SU-DHL-6 (cell line): ENCODE measurements around the gene KRTAP1-5.

Experiments
- EZH2phosphoT487 ChIP-seq: fragments of 200-600 bp; sonication (generic), shearing (Covaris generic); conservative IDR thresholded peaks from 2 replicates; pipeline ENCODE4 v1.6.1; 2018; ENCODE audit warnings: mild to moderate bottlenecking, antibody characterized with exemption, low read length, moderate library complexity, mixed read lengths
- TF ChIP-seq, protein P1 (sequence below): fragments of 200-600 bp; sonication (generic); IDR thresholded peaks from one replicate; pipeline ENCODE4 v1.5.1; 2017; ENCODE audit warnings: antibody characterized with exemption, mild to moderate bottlenecking, low read length, moderate library complexity; ENCODE audit not compliant: insufficient read depth, poor library complexity, severe bottlenecking

DNA sequence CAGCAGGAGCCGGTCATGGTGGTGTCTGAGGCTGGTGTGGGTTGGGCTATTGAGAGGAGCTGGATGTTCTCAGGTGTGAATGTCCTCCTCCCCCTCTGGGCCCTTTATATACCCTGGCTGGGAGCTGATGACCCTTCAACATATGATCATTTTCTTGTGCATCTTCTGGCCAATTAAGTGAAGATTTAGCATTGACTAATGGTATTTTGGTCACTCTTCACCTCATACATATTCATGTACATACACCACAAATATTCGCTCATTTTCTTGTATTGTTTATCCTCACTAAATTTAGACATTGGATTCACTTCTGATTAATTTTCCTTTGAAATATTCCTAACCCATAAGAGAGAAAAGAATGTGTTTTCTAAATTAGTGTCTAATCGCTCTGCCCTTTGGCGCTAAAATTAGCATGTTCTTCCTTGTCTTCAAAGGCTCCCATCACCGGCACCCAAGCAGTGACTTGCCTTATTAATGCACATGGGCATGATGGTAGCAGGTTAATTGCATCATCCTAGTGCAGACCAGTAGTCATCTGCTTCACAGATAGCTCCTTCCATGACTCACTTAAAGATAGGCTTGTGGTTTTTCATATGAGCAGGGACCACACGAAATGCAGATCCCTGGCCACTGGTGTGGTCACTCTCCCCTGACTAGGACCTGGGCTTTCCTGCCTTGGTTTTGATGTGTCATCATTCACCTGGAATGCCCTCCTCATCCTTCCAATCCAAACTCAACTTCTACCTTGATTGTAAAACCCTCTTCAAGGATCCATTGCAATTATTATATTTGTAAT, 39.0 kb upstream of the KRTAP1-5 start, which contains the start of gene KRTAP2-4:
- TF ChIP-seq, protein P1, sequence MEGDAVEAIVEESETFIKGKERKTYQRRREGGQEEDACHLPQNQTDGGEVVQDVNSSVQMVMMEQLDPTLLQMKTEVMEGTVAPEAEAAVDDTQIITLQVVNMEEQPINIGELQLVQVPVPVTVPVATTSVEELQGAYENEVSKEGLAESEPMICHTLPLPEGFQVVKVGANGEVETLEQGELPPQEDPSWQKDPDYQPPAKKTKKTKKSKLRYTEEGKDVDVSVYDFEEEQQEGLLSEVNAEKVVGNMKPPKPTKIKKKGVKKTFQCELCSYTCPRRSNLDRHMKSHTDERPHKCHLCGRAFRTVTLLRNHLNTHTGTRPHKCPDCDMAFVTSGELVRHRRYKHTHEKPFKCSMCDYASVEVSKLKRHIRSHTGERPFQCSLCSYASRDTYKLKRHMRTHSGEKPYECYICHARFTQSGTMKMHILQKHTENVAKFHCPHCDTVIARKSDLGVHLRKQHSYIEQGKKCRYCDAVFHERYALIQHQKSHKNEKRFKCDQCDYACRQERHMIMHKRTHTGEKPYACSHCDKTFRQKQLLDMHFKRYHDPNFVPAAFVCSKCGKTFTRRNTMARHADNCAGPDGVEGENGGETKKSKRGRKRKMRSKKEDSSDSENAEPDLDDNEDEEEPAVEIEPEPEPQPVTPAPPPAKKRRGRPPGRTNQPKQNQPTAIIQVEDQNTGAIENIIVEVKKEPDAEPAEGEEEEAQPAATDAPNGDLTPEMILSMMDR, result no peak
- no peak for TF ChIP-seq EZH2phosphoT487
